Stimulated activated CD8-positive, alpha-beta memory T cell treated with anti-CD3 and anti-CD28 coated beads, Interleukin-12 subunit alpha, Interleukin-12 subunit beta, amount 100 ng/mL, for 1 hour (primary cell): ENCODE measurements around the gene STK40.

Experiments used
- DNase-seq: peaks from one replicate; pipeline ENCODE4 v3.0.0-alpha.2; 2020; ENCODE audit warnings: low read depth

Gene STK40

GRCh38 chr1:36343651-36344394 is 41.9 kb downstream of the STK40 start:
- no peak for DNase-seq

GRCh38 chr1:36342426-36343185 is 43.1 kb downstream of the STK40 start:
- peak; percentile 30 for DNase-seq

GRCh38 chr1:36341626-36342320 is 44.0 kb downstream of the STK40 start:
- no peak for DNase-seq

- DNase-seq = no peak
Observed at GRCh38 chr1:36339615-36340014, 46.1 kb downstream of the STK40 start.

- DNase-seq = no peak
Observed at GRCh38 chr1:36339215-36339614, 46.5 kb downstream of the STK40 start.

- DNase-seq = no peak
Observed at GRCh38 chr1:36337830-36338229, 47.9 kb downstream of the STK40 start.

GRCh38 chr1:36330940-36331339 is 54.8 kb downstream of the STK40 start:
- DNase-seq = no peak

GRCh38 chr1:36329817-36330216 is 55.9 kb downstream of the STK40 start:
- DNase-seq = no peak

- no peak for DNase-seq
Observed at GRCh38 chr1:36328713-36329112, 57.0 kb downstream of the STK40 start.

GRCh38 chr1:36328088-36328480 is 57.6 kb downstream of the STK40 start:
- DNase-seq = no peak

GRCh38 chr1:36327421-36328087 is 58.2 kb downstream of the STK40 start:
- DNase-seq = no peak

GRCh38 chr1:36326499-36326898 is 59.2 kb downstream of the STK40 start:
- DNase-seq = no peak

- DNase-seq = no peak
Observed at GRCh38 chr1:36324353-36324703, 61.4 kb downstream of the STK40 start.

- DNase-seq = no peak
Observed at GRCh38 chr1:36323636-36324352, 61.9 kb downstream of the STK40 start, which contains the start of gene EVA1B. EVA1B (minus strand) TSS chr1:36323645; CDS start chr1:36323037, 608 bp downstream.

- DNase-seq = no peak
Observed at GRCh38 chr1:36322786-36323635, 62.7 kb downstream of the STK40 start.

GRCh38 chr1:36322041-36322785 is 63.5 kb downstream of the STK40 start:
- DNase-seq = no peak

- no peak for DNase-seq
Observed at GRCh38 chr1:36321119-36321951, 64.4 kb downstream of the STK40 start.

GRCh38 chr1:36320767-36321118 is 65.0 kb downstream of the STK40 start:
- DNase-seq = no peak

- DNase-seq = no peak
Observed at GRCh38 chr1:36320291-36320761, 65.4 kb downstream of the STK40 start.
